ENCODE data around the gene CRLF1.

The CRLF1 gene

GRCh38 chr19:18612772-18613588, 6.4 kb upstream of the CRLF1 start, which contains the start of gene TMEM59L:
Gene TMEM59L (plus strand): TSS chr19:18612870. CDS start chr19:18612959, 89 bp downstream.
- no peak for TF ChIP-seq CTCF (IDR thresholded peaks at IDR 0.05; ENCODE audit: low read length, missing control alignments)
- peak within 1 kb of the TSS; percentile 14 for H3K4me3 ChIP-seq (replicated peaks; ENCODE audit: low read depth, low read length)
- no peak for DNase-seq (ENCODE audit: low read depth)

GRCh38 chr19:18612051-18612771, 5.6 kb upstream of the CRLF1 start:
- DNase-seq (ENCODE audit: low read depth), result no peak
- H3K4me3 ChIP-seq (replicated peaks; ENCODE audit: low read depth, low read length), result peak overlapping the region; percentile 14
- TF ChIP-seq CTCF (IDR thresholded peaks at IDR 0.05; ENCODE audit: low read length, missing control alignments), result no peak

GRCh38 chr19:18611327-18612050, 4.9 kb upstream of the CRLF1 start:
- no peak for DNase-seq (ENCODE audit: low read depth)
- no peak for TF ChIP-seq CTCF (IDR thresholded peaks at IDR 0.05; ENCODE audit: low read length, missing control alignments)
- no peak overlapping the region for H3K4me3 ChIP-seq (replicated peaks; ENCODE audit: low read depth, low read length)

GRCh38 chr19:18610556-18611326, 4.1 kb upstream of the CRLF1 start:
- TF ChIP-seq CTCF (IDR thresholded peaks at IDR 0.05; ENCODE audit: low read length, missing control alignments), result no peak
- no peak for DNase-seq (ENCODE audit: low read depth)
- H3K4me3 ChIP-seq (replicated peaks; ENCODE audit: low read depth, low read length), result no peak overlapping the region

GRCh38 chr19:18610245-18610555, 3.6 kb upstream of the CRLF1 start:
- H3K4me3 ChIP-seq (replicated peaks; ENCODE audit: low read depth, low read length), result no peak overlapping the region
- no peak for TF ChIP-seq CTCF (IDR thresholded peaks at IDR 0.05; ENCODE audit: low read length, missing control alignments)

GRCh38 chr19:18609717-18610051, 3.1 kb upstream of the CRLF1 start:
- H3K4me3 ChIP-seq (replicated peaks; ENCODE audit: low read depth, low read length), result no peak overlapping the region
- no peak for DNase-seq (ENCODE audit: low read depth)
- TF ChIP-seq CTCF (IDR thresholded peaks at IDR 0.05; ENCODE audit: low read length, missing control alignments), result no peak

More at GRCh38 chr19:18610245-18610555, 3.6 kb upstream of the CRLF1 start:
- DNase-seq (ENCODE audit: low read depth), result no peak
